ENCODE results near the gene ATRAID. TPM values are rescaled to one million over a fixed set of nuclear protein-coding genes. Genes with fewer than 3 reads are reported as not detected.
A peak's percentile ranks its signal among the peaks of the same experiment; 100 is the strongest.

Gene ATRAID
- total RNA-seq, 4 donors from 2014 or later: 107 to 121 (median 114) TPM

- intact Hi-C loops (cut with DNase I; ENCODE audit: low total_unique reads): no loop called here
- TF ChIP-seq CTCF (IDR thresholded peaks at IDR 0.05): no peak
- no peak for TF ChIP-seq POLR2A (IDR thresholded peaks at IDR 0.05)
- 67% methylated on average over 3 of the region's 3 CpGs for WGBS, 2 donors
- DNase-seq (ENCODE audit: low spot score in 2 of 2): no peak
- H3K4me3 ChIP-seq (ENCODE audit: low read depth, poor library complexity, severe bottlenecking): no peak overlapping the region
Observed at GRCh38 chr2:27179344-27180000, 32.4 kb upstream of the ATRAID start.

- intact Hi-C loops (cut with DNase I; ENCODE audit: low total_unique reads): no loop called here
- WGBS, 2 donors: 69% methylated on average over 4 of the region's 4 CpGs
- no peak overlapping the region for H3K4me3 ChIP-seq (ENCODE audit: low read depth, poor library complexity, severe bottlenecking)
- DNase-seq (ENCODE audit: low spot score in 2 of 2): peak in 1 of 2 donors; percentile 31
- TF ChIP-seq POLR2A (IDR thresholded peaks at IDR 0.05) (no peak), CTCF (IDR thresholded peaks at IDR 0.05) (no peak)
Observed at GRCh38 chr2:27182346-27182745, 29.5 kb upstream of the ATRAID start.

- no peak for TF ChIP-seq CTCF (IDR thresholded peaks at IDR 0.05)
- TF ChIP-seq POLR2A (IDR thresholded peaks at IDR 0.05): no peak
- intact Hi-C loops (cut with DNase I; ENCODE audit: low total_unique reads): no loop called here
- DNase-seq (ENCODE audit: low spot score in 2 of 2): peak in 1 of 2 donors; percentile 56
- WGBS, 2 donors: 56 to 71% methylated on average over 4 of the region's 4 CpGs
- H3K4me3 ChIP-seq (ENCODE audit: low read depth, poor library complexity, severe bottlenecking): no peak overlapping the region
Observed at GRCh38 chr2:27184115-27184514, 27.7 kb upstream of the ATRAID start.

GRCh38 chr2:27185331-27186026 lies 26.4 kb upstream of the ATRAID start:
- H3K4me3 ChIP-seq (ENCODE audit: low read depth, poor library complexity, severe bottlenecking): no peak overlapping the region
- TF ChIP-seq CTCF (IDR thresholded peaks at IDR 0.05): no peak
- TF ChIP-seq POLR2A (IDR thresholded peaks at IDR 0.05): no peak
- intact Hi-C loops (cut with DNase I; ENCODE audit: low total_unique reads): no loop called here
- peak; percentile 66 to 89 for DNase-seq (ENCODE audit: low spot score in 2 of 2)
- WGBS, 2 donors: 39 to 42% methylated on average over 6 of the region's 6 CpGs

- intact Hi-C loops (cut with DNase I; ENCODE audit: low total_unique reads): no loop called here
- TF ChIP-seq CTCF (IDR thresholded peaks at IDR 0.05) (no peak), POLR2A (IDR thresholded peaks at IDR 0.05) (no peak)
- no peak overlapping the region for H3K4me3 ChIP-seq (ENCODE audit: low read depth, poor library complexity, severe bottlenecking)
- DNase-seq (ENCODE audit: low spot score in 2 of 2): no peak
- WGBS, 2 donors: 63 to 65% methylated on average over 6 of the region's 6 CpGs
Observed at GRCh38 chr2:27186613-27187345, 25.1 kb upstream of the ATRAID start.
